ENCODE results near the gene RPRD1B.
"Not testable (repeated sequence)": the region's sequence is repeated elsewhere in the genome, so short reads cannot be mapped to it uniquely, and the experiment has no call there.

GRCh38 chr20:38107386-38107785 is 73.8 kb downstream of the RPRD1B start:
- TF ChIP-seq, protein P1, sequence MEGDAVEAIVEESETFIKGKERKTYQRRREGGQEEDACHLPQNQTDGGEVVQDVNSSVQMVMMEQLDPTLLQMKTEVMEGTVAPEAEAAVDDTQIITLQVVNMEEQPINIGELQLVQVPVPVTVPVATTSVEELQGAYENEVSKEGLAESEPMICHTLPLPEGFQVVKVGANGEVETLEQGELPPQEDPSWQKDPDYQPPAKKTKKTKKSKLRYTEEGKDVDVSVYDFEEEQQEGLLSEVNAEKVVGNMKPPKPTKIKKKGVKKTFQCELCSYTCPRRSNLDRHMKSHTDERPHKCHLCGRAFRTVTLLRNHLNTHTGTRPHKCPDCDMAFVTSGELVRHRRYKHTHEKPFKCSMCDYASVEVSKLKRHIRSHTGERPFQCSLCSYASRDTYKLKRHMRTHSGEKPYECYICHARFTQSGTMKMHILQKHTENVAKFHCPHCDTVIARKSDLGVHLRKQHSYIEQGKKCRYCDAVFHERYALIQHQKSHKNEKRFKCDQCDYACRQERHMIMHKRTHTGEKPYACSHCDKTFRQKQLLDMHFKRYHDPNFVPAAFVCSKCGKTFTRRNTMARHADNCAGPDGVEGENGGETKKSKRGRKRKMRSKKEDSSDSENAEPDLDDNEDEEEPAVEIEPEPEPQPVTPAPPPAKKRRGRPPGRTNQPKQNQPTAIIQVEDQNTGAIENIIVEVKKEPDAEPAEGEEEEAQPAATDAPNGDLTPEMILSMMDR (IDR thresholded peaks at IDR 0.05), result not testable (repeated sequence)
- not testable (repeated sequence) for TF ChIP-seq ZNF302 (CRISPR knock-in tag; IDR thresholded peaks at IDR 0.05); EP300 (IDR thresholded peaks at IDR 0.05); CBX8 (IDR thresholded peaks at IDR 0.05); PHF8 (IDR thresholded peaks at IDR 0.05; ENCODE audit: borderline replicate concordance, low read depth); JUN (IDR thresholded peaks at IDR 0.05); RFX5 (IDR thresholded peaks at IDR 0.05); CEBPB (IDR thresholded peaks at IDR 0.05); MAZ (IDR thresholded peaks at IDR 0.05; ENCODE audit: borderline replicate concordance, low read depth, low read length); POLR2A (IDR thresholded peaks at IDR 0.05; ENCODE audit: low read length); CHD4 (IDR thresholded peaks at IDR 0.05; ENCODE audit: borderline replicate concordance); ESRRA (IDR thresholded peaks at IDR 0.05; ENCODE audit: borderline replicate concordance, low read length)
- TF ChIP-seq, protein P2, sequence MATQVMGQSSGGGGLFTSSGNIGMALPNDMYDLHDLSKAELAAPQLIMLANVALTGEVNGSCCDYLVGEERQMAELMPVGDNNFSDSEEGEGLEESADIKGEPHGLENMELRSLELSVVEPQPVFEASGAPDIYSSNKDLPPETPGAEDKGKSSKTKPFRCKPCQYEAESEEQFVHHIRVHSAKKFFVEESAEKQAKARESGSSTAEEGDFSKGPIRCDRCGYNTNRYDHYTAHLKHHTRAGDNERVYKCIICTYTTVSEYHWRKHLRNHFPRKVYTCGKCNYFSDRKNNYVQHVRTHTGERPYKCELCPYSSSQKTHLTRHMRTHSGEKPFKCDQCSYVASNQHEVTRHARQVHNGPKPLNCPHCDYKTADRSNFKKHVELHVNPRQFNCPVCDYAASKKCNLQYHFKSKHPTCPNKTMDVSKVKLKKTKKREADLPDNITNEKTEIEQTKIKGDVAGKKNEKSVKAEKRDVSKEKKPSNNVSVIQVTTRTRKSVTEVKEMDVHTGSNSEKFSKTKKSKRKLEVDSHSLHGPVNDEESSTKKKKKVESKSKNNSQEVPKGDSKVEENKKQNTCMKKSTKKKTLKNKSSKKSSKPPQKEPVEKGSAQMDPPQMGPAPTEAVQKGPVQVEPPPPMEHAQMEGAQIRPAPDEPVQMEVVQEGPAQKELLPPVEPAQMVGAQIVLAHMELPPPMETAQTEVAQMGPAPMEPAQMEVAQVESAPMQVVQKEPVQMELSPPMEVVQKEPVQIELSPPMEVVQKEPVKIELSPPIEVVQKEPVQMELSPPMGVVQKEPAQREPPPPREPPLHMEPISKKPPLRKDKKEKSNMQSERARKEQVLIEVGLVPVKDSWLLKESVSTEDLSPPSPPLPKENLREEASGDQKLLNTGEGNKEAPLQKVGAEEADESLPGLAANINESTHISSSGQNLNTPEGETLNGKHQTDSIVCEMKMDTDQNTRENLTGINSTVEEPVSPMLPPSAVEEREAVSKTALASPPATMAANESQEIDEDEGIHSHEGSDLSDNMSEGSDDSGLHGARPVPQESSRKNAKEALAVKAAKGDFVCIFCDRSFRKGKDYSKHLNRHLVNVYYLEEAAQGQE (IDR thresholded peaks at IDR 0.05), result not testable (repeated sequence)

All from A549 (cell line).